A204.1 (cell line): ENCODE measurements around the gene SIPA1.

Source experiments
- FAIRE-seq: peaks from 2 replicates; lab custom pipeline; 2012; peaks lifted over from hg19 to GRCh38; lab: Jason Lieb, UNC

SIPA1 gene

DNA sequence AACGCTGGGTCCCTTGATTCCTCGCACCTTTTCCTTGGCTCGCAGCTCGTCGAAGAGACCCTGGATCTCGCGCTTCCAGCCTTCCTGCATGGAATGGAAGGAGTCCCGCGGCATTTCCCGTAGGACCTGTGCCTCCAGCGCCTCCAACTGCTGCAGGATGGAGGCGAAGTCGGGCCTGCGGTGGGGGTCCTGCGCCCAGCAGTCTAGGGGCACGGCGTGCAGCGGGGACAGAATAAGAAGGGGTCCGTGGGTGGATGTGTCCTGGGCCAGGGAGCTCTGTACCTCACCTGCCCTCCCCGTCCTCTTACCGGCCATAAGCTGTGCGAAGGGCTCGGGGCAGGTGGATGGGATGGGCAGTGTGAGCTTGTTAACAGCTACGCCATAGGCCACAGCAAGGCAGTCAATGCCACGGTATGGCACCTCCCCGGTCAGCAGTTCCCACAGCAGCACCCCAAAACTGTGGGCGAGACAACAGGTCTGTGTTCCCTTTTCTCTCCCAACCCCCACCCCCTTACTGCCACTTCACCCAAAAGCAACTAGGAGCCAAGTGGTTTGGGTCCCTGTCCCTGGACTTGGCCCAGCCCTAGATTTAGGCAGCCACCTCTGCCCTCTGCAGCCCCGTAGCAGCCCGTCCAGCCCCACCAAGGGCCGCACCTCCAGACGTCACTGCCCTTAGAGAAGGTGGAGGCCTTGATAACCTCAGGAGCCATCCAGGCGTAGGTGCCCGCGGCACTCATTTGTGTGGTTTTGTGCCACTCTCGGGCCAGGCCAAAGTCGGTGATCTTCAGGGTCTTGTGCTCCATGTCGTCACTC lies 30.1 kb upstream of the SIPA1 start:
- FAIRE-seq: no peak

DNA sequence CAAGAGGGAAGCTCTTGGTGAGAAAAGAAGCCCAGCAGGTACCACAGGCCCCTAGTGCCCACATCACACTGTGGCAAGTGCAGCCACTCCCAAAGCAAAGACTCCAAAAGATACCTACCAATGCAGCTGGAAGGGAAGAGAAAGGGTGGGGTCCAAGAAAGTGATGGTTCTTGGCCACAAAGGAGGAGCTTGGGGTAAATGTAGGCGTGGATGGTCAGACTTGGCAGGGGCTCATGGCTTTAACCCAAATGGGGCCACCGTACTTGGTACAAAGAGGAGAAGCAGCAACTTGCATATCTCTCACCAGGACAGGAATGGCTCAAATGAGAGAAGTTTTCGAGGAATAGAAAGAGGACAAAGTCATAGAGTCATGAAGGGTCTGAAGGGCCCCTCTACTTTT lies 28.7 kb upstream of the SIPA1 start:
- FAIRE-seq: no peak

DNA sequence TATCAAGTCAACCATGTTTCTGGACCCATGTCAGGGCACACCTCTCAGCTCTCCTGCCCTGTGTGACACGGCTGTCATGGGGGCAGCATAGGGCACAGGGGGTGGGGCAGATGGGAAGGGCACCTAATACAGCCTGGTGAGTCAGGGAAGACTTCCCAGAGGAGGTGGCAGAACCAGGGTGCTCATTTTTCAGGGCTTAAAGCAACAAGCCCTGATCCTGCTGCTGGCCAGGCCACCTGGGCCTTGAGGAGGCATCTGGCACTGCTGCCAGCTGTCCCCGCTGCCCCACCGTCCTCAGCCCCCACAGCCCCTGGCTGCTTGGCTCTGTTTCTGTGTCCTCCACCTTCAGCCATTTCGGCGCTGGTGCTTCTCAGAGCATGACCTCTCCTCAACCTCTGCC lies 28.2 kb upstream of the SIPA1 start:
- no peak for FAIRE-seq

DNA sequence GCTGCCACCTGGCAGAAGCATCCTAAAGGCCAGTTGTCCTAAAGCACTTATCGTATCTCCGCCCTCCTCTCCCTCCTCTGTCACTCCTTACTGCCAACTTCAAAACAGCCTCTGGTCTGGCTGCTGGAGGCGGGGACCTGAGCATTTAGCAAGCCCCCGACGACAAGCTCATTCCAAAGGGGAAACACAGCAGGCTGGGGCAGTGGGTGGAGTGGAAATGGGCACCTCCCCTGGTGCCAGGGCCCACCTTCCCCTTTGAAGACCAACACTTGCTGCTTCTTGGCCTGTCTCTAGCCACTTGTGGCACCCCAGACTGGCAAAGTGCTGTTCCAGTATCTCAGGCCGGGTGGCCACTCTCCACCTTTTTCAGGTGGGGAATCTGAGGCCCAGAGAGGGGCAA lies 27.5 kb upstream of the SIPA1 start:
- FAIRE-seq: no peak

DNA sequence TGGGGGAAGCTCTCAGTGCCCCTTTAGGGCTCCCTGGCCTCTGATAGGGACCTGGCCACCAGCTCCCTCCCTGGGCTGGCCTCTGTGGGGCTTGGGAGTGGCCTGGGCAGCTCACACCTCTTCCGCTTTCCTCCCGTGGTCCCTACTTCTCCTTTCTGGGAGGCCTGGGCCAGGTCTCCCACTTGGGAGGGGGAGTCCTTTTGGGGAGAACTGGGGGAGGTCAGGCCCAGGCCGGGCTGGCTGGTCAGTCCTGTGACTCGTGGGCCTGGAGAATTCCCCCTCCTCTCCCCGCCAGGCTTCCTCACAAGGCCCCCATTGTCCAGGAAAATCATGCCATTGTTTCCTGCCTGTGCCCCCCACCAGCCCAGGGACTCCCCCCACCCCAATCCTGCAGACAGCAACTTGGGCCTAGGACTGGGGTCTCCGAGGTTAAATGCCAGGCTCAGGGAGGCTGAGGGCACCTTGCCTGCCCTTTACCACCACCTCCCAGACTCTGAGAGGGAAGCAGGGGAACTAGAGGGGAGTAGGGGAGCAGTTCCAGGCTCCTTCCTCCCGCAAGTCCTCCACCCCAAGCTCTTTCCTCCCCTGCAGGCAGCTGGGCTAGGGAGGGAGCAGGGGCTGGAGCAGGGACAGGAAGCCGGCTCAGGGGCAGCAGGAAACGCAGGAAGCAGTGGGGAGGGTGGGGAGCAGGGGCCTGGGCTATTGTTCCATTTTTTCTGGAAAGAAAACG lies 26.7 kb upstream of the SIPA1 start:
- no peak for FAIRE-seq

DNA sequence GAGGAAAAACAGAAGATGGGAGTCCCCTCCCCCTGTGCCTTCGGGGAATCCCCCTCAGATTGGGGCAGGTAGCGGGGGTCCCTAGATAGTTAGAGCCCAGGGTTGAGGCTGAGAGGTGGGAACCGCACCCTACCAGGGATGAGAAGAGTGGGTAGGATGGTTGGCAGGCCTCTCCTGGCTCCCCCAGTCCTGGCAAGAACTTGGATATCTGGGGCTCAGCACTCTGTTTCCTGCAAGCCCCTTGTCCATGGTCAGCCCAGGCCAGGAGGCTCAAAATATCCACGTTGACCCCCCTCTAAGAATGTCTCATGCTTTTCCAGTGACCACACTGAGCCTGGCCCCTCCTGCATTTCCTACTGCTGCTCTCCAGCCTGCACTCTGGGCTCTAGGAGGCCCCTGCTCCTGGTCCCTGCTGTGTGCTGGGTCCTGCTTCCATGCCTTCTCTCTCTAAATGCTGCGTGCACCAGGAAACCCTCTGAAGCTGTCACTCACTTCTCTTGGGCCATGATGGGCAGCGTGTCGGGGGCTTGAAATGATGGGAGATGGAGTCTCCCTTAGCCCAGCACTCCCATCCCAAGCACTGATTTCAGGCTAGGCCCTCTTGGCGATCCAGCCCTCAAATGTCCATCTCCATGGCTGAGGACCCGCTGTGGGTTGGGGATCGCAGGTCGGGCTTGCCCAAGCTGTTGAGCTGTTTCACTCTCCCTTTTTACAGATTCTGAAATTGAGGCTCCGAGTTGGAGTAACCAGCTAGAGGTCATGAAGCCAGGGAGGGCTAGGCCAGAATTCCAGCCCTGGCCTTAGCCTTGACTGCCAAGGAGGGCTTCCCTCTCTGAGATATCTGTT lies 25.9 kb upstream of the SIPA1 start:
- no peak for FAIRE-seq

DNA sequence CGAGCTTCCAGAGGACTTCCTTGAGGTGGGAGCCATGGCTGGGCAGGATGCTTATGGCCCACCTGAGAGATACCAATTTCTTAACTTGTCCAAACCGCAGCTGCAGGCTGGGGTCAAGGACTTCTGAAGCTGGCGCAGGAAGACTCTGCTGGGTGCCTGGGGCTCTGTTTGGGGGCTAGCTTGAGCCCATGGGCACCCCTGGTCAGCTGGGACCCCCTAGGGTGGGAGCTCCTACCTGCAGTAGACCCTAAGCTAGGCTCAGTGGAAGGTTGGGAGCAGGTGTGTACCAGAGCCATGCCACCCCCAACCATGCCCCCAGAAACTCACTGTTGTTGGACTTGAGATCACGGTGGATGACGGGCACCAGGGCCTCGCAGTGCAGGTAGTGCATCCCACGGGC lies 25.2 kb upstream of the SIPA1 start:
- no peak for FAIRE-seq

DNA sequence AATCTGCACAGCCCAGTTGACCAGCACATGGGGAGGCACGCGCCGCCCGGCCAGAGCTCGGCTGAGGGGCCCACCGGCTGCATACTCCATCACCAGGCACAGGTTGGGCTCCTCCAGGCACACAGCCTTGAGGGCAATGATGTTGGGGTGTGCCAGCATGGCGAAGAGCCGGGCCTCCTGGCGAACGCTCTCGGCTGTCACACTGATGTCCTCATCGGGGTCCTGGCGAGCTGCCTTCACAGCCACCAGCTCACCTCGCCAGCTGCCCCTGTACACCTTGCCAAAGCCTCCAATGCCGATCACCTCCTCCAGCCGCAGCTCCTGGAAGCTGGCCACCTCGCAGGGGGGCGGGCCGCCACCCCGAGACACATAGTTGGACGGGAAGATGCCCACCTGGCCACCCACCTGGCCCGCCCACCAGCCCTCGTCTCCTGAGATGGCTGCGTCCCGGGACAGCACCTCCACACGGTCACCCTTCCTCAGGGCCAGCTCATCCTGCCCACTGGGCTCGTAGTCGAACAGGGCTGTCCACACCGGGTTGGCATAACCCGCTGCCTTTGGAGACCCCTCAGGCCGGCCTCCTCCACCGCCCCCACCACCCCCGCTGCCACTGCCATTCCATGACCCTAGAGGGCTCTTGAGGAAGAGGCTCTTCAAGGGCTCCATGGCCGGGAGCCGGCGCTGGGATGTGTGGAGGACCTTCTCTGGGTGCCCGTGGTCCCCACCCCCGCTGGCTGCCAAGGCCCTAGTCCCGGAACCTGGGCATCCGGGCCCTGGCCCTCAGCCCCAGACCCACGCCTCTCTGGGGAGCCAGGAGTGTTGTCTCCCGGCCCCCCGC lies 24.6 kb upstream of the SIPA1 start:
- FAIRE-seq: no peak

DNA sequence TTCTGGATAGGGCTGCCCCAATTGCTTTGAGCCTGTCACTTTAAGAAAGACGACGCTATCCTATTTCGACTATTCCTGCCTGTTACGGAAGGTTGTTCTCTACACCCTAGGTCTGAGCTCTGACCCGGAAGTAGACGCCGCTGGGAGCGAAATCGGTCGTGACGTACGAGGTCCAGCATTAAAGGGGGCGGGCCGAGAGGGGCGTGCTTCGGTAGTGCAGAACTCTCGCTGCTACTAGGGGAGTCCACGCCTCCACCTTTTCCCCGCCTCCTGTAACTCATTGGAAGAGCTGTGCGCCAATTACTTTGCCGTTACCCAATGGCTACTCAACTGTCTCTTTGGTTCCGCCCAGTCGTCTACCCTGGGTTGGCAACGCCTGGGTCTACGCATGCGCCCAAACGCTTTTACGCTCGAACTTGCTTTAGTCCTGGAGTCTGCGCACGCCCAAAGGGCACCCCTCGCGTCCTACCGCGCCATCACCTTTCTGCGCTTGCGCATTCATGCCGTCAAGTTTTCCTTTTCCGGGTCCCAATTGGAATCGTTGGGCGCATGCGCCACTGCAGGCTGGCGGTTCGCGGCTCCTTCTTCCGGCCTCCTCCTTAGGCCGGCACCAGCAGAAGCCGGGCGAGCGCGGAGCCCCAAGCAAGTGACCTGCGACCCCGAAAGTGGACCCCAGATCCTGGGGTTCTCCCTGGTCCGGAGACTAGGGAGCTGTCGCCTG lies 22.5 kb upstream of the SIPA1 start, which contains the start of gene PCNX3:
TSS of gene PCNX3 (plus strand) at position 548 of the 721 bp plus-strand sequence. CDS start 536 bp downstream, outside the sequence.
- peak; percentile 100 for FAIRE-seq

DNA sequence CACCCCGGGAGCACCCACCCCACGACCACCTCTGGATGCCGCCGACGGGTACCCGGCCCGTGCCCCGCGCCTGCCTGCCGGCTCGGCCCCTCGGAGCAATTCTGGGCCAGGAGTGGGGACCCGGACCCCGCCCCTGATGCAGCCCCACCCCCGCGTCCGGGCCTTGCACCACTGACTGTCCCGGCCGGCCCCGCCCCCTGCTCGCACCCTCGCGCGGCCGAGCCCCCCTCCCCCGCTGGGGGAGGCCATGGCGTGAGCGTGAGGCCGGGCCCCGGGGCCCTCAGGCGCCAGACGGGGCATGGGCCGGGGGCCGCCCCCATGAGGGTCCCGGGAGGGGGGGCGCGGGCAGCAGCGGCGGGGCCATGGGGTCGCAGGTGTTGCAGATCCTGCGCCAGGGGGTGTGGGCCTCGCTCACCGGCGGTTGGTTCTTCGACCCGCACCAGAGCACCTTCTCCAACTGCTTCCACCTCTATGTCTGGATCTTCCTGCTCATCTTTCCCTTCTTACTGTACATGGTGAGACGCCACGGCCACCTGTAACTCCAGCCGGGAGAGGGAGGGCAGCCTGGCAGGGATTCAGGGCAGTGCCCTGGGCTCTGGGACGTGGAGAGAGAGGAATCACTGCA lies 21.8 kb upstream of the SIPA1 start:
- FAIRE-seq: no peak

DNA sequence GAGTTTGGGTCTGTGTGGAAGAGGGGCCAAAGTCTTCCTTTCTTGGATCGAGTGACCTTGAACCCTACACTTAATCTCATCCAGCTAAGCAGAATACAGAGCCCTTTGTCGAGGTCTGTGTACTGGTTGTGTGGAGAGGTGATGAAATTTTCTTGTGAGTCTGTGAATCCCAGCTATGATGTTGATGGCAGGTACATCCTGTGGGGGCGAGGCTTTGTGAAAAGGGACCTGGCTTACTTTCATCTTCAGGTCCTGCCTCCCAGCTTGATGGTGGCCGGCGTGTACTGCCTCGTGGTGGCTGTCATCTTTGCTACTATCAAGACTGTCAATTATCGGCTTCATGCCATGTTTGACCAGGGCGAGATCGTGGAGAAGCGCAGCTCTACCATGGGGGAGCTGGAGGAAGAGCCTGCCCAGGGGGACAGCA lies 21.3 kb upstream of the SIPA1 start:
- FAIRE-seq: no peak

DNA sequence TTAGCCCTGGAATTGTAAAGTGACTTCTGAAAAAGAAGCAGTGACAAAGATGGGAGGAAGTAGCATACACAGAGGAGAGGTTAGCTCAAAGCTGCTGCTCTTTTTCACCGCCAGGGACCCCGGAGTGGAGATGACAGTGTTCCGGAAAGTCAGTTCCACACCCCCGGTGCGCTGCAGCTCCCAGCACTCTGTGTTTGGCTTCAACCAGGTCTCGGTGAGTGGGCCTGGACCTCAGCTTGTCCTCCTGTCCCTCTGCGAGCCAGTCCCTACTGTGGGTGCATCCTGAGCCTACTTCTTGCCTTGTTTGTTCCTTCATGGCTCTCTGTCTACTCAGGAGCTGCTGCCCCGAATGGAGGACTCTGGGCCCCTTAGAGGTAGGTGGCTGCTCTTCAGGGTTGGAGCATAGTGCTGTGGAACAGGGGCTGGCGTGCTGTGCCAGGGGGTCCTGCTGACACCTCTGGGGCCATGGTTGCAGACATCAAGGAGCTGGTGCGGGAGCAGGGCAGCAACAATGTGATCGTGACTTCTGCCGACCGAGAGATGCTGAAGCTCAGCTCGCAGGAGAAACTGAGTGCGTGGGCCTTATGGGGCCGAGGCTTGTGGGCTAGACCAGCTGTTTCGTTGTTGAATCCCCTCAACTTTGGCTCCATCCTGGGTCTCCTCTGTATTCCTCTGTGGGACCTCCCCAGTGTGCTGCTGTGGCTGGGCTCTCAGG lies 20.6 kb upstream of the SIPA1 start:
- no peak for FAIRE-seq

DNA sequence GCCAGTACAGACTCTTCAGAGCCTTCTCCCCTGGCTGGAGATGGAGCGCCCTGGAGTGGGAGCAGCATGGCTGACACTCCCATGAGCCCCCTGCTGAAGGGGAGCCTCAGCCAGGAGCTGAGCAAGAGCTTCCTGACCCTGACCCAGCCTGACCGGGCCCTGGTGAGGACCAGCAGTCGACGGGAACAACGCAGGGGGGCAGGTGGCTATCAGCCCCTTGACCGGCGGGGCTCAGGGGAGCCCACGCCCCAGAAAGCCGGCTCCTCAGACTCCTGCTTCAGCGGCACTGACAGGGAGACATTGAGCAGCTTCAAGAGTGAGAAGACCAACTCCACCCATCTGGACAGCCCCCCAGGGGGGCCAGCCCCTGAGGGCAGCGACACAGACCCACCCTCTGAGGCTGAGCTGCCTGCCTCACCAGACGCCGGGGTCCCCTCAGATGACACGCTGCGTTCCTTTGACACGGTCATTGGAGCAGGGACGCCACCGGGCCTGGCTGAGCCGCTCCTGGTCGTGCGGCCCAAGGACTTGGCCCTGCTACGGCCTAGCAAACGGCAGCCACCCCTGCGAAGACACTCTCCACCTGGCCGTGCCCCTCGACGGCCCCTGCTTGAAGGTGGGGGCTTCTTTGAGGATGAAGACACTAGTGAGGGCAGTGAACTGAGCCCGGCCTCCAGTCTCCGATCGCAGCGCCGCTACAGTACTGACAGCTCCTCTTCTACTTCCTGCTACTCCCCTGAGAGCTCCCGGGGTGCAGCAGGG lies 19.7 kb upstream of the SIPA1 start:
- FAIRE-seq: no peak

DNA sequence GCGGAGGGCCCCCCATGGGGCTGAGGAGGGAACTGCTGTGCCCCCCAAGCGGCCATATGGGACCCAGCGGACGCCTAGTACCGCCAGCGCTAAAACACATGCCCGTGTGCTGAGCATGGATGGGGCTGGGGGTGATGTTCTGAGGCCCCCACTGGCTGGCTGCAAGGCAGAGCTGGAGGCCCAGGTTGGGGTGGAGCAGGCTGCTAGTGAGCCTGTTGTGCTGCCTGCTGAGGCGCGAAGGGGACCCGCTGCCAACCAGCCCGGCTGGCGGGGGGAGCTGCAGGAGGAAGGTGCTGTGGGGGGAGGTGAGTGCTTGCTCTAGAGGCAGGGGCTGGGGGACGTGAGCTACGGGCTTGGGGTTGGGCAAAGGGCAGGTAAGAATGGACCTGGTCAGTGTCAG lies 19.1 kb upstream of the SIPA1 start:
- no peak for FAIRE-seq

DNA sequence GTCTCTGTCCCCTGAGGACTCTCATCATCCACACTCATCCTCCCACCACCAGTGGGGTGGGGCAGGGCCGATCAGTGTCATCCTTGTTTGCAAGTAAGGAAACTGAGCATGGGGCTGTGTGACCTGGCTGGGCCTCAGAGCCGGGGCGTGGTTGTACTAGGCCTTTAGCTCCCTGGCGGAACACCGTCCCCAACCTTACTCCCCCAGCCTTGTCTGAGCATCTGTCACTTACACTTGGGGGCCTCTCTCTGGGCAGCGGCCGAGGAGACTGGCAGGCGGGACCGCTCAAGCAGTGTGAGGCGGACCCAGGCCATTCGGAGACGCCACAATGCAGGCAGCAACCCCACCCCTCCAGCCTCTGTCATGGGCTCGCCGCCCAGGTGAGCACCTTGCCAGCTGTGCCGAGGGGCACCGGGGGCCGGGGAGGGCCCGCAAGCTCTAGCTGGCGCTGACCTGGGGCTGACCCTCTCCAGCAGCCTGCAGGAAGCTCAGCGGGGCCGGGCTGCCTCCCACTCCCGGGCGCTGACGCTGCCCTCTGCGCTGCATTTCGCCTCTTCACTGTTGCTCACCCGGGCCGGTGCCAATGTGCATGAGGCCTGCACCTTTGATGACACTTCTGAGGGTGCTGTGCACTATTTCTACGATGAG lies 18.5 kb upstream of the SIPA1 start:
- FAIRE-seq: no peak

DNA sequence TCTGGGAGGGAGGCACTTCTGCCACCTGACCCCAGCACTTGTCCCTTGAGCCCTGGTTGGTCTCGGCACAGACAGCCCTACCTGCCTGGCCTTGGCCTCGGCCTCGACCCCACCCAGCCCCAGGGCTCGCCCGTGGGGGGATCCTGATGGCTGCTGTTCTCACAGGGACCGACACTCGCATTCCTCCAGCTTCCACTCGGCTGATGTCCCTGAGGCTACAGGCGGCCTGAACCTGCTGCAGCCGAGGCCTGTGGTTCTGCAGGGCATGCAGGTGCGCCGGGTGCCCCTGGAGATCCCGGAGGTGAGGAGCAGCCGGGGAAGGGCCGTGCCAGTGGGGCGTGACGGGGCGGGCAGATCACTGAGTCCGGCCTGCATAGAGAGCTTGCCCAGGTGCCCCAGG lies 17.2 kb upstream of the SIPA1 start:
- FAIRE-seq: no peak

DNA sequence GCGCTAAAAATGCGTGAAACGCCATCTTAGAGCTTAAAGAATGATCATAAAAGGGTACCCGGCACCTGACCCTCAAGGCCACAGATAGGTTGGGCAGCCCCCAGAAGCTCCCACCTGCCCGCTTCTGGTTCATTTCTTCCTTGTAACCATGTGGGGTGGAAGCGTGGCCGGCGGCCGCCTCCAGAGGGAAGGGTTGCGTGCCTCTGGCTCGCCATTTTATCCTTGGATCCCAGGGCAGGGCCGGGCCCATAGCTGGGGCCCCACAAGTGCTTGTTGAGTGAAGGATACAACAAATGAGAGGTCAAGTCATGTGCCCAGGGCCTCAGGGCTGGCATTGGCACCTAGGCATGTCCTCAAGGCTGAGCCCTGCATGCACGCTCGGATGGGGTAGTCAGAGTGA lies 16.4 kb upstream of the SIPA1 start:
- FAIRE-seq: no peak

DNA sequence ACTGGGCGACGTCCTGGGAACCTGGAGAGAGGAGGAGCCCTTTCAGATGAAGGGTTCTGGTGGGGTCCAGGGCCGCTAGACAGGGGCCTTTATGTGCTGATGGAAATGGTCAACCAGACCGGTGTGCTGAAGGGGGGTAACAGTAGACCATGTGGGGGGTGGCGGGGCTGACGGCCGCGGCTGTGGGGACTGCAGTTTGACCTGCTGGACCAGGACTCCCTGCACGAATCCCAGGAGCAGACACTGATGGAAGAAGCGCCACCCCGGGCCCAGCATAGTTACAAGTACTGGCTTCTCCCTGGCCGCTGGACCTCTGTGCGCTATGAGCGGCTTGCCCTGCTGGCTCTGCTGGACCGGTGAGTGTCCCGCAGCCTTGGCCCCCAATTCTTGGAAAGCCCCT lies 15.9 kb upstream of the SIPA1 start:
- FAIRE-seq: no peak

DNA sequence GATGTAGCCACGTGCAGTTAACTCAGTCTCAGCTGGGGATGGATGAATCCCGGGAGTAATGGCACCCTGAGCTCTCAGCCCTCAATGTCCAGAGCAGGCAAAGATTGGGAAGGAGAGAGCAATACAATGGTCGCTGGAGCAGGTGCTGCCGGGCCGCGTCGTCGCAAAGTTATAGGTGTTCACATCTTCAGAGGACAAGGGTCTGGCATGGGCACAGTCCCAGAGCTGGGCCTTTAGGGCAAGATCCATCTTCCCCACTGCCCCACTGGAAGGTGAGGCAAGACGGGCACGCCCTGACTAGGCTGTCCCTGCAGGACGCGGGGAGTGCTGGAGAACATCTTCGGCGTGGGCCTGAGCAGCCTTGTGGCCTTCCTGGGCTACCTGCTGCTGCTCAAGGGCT lies 14.7 kb upstream of the SIPA1 start:
- no peak for FAIRE-seq
